Panc1 (cell line): Measurements from ENCODE around the gene HDAC7. TPM values are rescaled to one million over a fixed set of nuclear protein-coding genes. Genes with fewer than 3 reads are reported as not detected.

Source experiments
- ATAC-seq: fragments of 200-7000 bp; cut with Tn5 transposase; 2 replicates; pipeline ENCODE4 v1.9.1; 2020; ENCODE audit warnings: mild to moderate bottlenecking, moderate library complexity
- BruUV-seq: library from RNA; stranded (reverse); fragments of 400-500 nt; replicated peaks from 2 replicates; lab custom pipeline; 2021; lab: Mats Ljungman, UMichigan
- CTCF ChIA-PET: fragments of 300-600 bp; sonication (Branson Sonifier 250); formaldehyde crosslinking; loops from one replicate; lab custom pipeline; 2022; ENCODE audit warnings: antibody characterized with exemption; lab: Charles Lee
- POLR2A ChIA-PET: fragments of 300-600 bp; sonication (Branson Sonifier 250); formaldehyde crosslinking; loops from one replicate; lab custom pipeline; 2022; ENCODE audit warnings: antibody characterized with exemption; lab: Charles Lee
- DNase-seq: peaks from one replicate; pipeline ENCODE4 v3.0.0-alpha.2; 2010; ENCODE audit warnings: low read depth, low spot score
- H3K27ac ChIP-seq: 2 replicates; pipeline ENCODE4 v1.5.1; 2011; ENCODE audit warnings: mild to moderate bottlenecking, low read length, inconsistent platforms
- H3K27me3 ChIP-seq: fragments of 200-500 bp; sonication (Bioruptor generic); 2 replicates; pipeline ENCODE4 v1.6.0; 2014; ENCODE audit warnings: low read length, inconsistent platforms; ENCODE audit not compliant: control insufficient read depth, insufficient read depth
- H3K36me3 ChIP-seq: fragments of 200-500 bp; sonication (Bioruptor generic); 2 replicates; pipeline ENCODE4 v1.5.1; 2014; ENCODE audit warnings: inconsistent platforms, mild to moderate bottlenecking, low read length, moderate library complexity; ENCODE audit not compliant: control insufficient read depth, insufficient read depth
- H3K4me1 ChIP-seq: 2 replicates; pipeline ENCODE4 v1.5.1; 2011; ENCODE audit warnings: inconsistent platforms, mild to moderate bottlenecking, low read length, moderate library complexity; ENCODE audit not compliant: control insufficient read depth, insufficient read depth
- H3K4me3 ChIP-seq, 2 experiments: 2 replicates each; pipeline ENCODE4 v1.5.1; 2011 to 2012; ENCODE audit warnings: low read depth in 2 of 2, low read length in 2 of 2, mild to moderate bottlenecking in 2 of 2, inconsistent platforms in 1 of 2, moderate library complexity in 1 of 2
- H3K9me3 ChIP-seq: fragments of 200-500 bp; sonication (Bioruptor generic); 2 replicates; pipeline ENCODE4 v1.5.1; 2014; ENCODE audit warnings: low read depth, mild to moderate bottlenecking, inconsistent platforms, low read length, moderate library complexity; ENCODE audit not compliant: control insufficient read depth, insufficient read depth
- CTCF ChIP-seq: fragments of 450-650 bp; IDR thresholded peaks from 2 replicates; pipeline ENCODE4 v1.5.1; 2017; ENCODE audit warnings: mild to moderate bottlenecking
- POLR2AphosphoS5 ChIP-seq: IDR thresholded peaks from 2 replicates; pipeline ENCODE4 v1.6.1; 2012; ENCODE audit warnings: mild to moderate bottlenecking, low read depth, low read length, moderate library complexity
- REST ChIP-seq, 2 experiments: IDR thresholded peaks; 2 replicates each; pipeline ENCODE4 v1.6.1; 2011 to 2012; ENCODE audit warnings: low read depth in 2 of 2, control low read depth in 1 of 2, low read length in 1 of 2, mild to moderate bottlenecking in 1 of 2, moderate library complexity in 1 of 2; ENCODE audit not compliant: insufficient read depth in 1 of 2
- SIN3A ChIP-seq: IDR thresholded peaks from 2 replicates; pipeline ENCODE4 v1.6.1; 2012; ENCODE audit warnings: low read depth, mild to moderate bottlenecking, low read length, moderate library complexity, borderline replicate concordance; ENCODE audit not compliant: insufficient read depth
- TCF7L2 ChIP-seq: IDR thresholded peaks from 2 replicates; pipeline ENCODE4 v1.6.1; 2011; ENCODE audit warnings: mild to moderate bottlenecking, low read depth, low read length, inconsistent platforms
- in situ Hi-C: cut with HindIII; loops from 2 replicates; pipeline ENCODE4 v1.10.0; 2016; ENCODE audit warnings: low sequenced_read_pairs, low pct_unique_long_range_greater_than_20kb
- intact Hi-C: fragments of 100-400 bp; cut with micrococcal nuclease; formaldehyde crosslinking; loops from one replicate; pipeline ENCODE4 v1.10.0; 2022; ENCODE audit not compliant: unreplicated experiment
- total RNA-seq: library from RNA; stranded (reverse); gene quantifications from one replicate; pipeline ENCODE4 v1.2.1, GENCODE V29; 2021; ENCODE audit not compliant: unreplicated experiment

HDAC7 gene
- total RNA-seq, 1 experiment from 2014 or later: 84.2 TPM

GRCh38 chr12:47754126-47754525 is 65.6 kb downstream of the HDAC7 start:
- in situ Hi-C loops: no loop called here
- intact Hi-C loops: no loop called here
- Histone ChIP-seq H3K27ac (peak overlapping the region; percentile 34; the same call in 1 of the 2 replicates), H3K4me3 (no peak overlapping the region), H3K4me1 (peaks cover 28% of the 10 kb centered on the region), H3K27me3 (no peaks in the 10 kb centered on the region), H3K9me3 (no peaks in the 10 kb centered on the region), H3K36me3 (no peaks in the 10 kb centered on the region)
- ATAC-seq: no peak
- TF ChIP-seq POLR2AphosphoS5 (no peak), TCF7L2 (no peak), CTCF (no peak), REST (IDR thresholded peaks at IDR 0.05; ENCODE audit: insufficient read depth in 1 of 2, low read depth in 2 of 2, low read length in 1 of 2) (no peak), SIN3A (no peak)
- no TSS peak for BruUV-seq
- no peak for DNase-seq
- ChIA-PET CTCF (no interaction called here), POLR2A (no interaction called here)

GRCh38 chr12:47753021-47754001 is 66.4 kb downstream of the HDAC7 start:
- DNase-seq: no peak
- CTCF ChIA-PET: no interaction called here
- Histone ChIP-seq H3K36me3 (no peaks in the 10 kb centered on the region), H3K4me1 (peaks cover 25% of the 10 kb centered on the region), H3K4me3 (no peak overlapping the region), H3K27ac (no peak overlapping the region; the same call in 1 of the 2 replicates), H3K9me3 (no peaks in the 10 kb centered on the region), H3K27me3 (no peaks in the 10 kb centered on the region)
- BruUV-seq: no TSS peak
- TF ChIP-seq SIN3A: no peak
- TF ChIP-seq POLR2AphosphoS5: no peak
- no peak for TF ChIP-seq REST (IDR thresholded peaks at IDR 0.05; ENCODE audit: insufficient read depth in 1 of 2, low read depth in 2 of 2, low read length in 1 of 2)
- TF ChIP-seq TCF7L2: no peak
- no peak for TF ChIP-seq CTCF
- POLR2A ChIA-PET: no interaction called here
- intact Hi-C loops (no loop called here), in situ Hi-C loops (no loop called here)
- ATAC-seq: peak; percentile 55
